Activated CD4-positive, alpha-beta T cell treated with anti-CD3 and anti-CD28 coated beads, Interleukin-2, amount 50 U/mL, for 4 hours (primary cell): ENCODE measurements around the gene GGNBP2.
"Not testable (repeated sequence)": the region's sequence is repeated elsewhere in the genome, so short reads cannot be mapped to it uniquely, and the experiment has no call there.

ENCODE experiments used
- DNase-seq, 2 experiments: peaks; one replicate each; pipeline ENCODE4 v3.0.0-alpha.2; 2020

Gene GGNBP2

GRCh38 chr17:36544307-36545076 is at the start of gene GGNBP2:
GGNBP2 (plus strand) TSS chr17:36544919; CDS start chr17:36545725, 806 bp downstream.
- peak; percentile 93 to 95 for DNase-seq

- no peak for DNase-seq
These were observed 49.6 kb upstream of the GGNBP2 start for GRCh38 chr17:36495076-36495578.

- DNase-seq: no peak
These were observed 48.5 kb upstream of the GGNBP2 start for GRCh38 chr17:36496018-36496789.

GRCh38 chr17:36498155-36498554 is 46.6 kb upstream of the GGNBP2 start:
- no peak for DNase-seq

DNA sequence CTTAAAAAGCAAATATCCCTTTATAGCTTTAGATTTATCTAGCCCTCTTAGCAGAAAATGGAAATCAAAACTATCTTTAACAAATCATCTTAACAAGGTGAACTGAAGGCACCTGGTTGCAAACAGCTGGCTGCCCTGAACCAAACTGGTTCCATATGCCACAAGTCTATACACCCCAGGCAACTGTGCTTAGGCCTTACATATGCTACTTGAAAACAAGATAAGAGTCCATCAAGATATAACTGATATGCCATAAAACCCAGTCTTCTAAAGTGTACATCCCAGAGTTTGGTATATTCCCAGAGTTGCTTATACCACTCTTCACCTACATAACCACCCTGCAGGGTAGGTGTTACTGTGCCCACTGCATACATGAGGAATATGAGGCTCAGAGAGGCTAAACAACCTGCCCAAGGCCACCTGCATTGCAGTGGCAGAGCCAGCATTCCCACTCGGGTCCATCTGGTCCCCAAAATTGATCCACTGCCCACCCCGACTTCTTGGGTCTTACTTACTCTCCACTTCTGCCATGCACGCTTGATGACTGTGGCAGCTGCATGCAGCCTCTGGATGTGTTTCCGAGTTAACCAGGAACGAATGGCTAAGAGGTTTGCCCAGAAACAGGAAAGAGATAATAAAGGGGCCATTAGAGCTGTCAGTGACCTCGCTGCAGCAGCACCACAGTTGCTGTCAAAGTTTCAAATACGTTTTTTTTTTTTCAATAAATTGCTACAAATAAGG is 46.0 kb upstream of the GGNBP2 start:
- DNase-seq: no peak

DNA sequence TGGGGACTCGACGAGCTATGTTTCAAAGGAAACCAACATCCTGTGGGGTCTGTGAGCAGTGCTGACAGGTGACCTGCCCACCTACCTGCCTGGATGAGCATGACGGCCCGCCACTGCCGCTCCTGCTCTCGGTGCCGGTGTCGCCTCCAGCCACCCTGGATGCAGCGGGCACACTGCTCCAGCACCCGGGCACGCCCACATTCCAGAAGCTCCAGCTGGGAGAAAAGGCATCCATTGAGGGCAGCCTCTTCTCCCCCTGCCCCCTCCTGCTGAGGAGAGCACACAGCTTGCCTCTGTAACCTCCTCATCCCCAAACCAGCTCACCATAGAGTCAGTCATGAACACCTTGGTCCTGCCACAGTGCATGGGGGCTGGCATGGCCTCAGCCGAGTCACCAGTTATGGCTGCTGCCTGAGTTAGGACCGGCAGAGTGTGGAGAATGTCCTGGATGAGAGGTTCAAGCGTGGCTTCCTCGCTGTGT is 43.9 kb upstream of the GGNBP2 start:
- no peak for DNase-seq

DNA sequence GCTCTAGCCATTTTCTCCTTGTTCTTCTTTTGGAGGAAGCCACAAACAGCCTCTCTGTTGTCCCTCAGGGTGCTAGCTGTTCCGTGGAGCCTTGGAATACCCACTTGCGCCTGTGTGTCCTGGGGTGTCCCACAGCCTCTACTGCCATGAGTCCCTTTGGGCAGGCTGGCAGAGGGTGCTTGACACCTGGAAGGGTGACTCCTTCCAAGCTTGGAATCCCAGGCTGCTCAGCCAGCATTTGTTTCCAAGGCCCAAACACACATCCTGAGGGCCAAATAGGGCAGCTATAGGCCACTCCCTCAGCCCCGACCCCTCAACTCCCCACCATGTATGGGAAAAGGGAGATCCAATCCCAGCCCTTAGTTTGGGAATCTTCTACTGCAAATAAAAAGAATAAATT is 43.4 kb upstream of the GGNBP2 start:
- no peak for DNase-seq

GRCh38 chr17:36501963-36502362 is 42.8 kb upstream of the GGNBP2 start:
- DNase-seq: no peak

DNA sequence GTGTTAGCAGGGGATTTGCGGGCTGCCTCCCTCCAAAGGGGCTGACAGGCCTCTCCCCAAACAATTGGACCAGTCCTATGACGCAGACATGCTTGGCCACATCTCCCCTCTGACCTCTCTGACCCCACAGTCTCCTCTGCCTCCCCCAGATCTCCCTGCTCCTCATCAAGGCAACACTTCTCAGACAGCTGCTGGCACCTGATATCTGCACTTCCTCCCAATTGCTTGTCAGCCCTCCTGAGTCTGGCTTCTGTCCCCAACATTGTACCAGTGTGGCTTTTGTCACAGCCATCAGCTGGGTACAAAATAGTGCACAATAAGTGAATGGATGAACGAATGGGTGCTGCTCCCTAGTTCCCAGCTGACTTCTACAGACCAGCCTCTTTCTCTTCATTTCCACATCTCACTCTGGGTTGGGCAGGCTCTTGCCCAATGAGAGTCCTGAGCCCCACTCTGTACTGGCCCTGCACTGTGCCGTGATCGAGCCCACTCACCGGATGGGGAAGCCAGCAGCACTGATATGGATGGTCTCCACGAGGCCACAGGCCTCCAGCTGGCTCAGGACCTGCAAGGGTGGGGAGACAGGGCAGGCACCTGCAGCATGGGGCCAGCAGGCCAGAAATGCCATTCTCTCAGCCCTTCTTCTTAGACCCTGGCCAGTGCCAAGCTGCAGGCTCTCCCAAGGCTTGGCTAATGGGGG is 41.1 kb upstream of the GGNBP2 start:
- DNase-seq: no peak

GRCh38 chr17:36504156-36504545 is 40.6 kb upstream of the GGNBP2 start:
- DNase-seq: no peak

- no peak for DNase-seq
These were observed 39.5 kb upstream of the GGNBP2 start for GRCh38 chr17:36505171-36505570.

- no peak for DNase-seq
These were observed 38.4 kb upstream of the GGNBP2 start for GRCh38 chr17:36506249-36506826.

DNA sequence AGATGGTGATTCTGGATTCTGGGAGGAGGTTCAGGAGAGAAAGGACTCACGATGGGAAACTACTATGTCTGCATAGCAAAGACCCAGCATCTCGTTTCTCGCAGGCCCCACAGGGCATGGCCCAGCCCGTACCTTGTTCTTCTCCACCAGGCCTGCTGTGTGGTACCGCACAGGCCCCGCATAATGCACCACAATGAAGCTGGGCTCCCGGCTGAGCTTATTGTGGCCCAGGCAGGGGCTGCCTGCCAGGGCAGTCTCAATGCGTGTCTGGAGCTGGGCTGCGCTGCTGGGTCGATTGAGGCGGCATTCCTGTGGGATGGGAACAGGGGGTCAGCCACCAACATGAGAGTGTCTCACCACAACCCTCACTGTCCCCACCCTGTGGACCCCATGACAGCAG is 37.9 kb upstream of the GGNBP2 start:
- DNase-seq: no peak

DNA sequence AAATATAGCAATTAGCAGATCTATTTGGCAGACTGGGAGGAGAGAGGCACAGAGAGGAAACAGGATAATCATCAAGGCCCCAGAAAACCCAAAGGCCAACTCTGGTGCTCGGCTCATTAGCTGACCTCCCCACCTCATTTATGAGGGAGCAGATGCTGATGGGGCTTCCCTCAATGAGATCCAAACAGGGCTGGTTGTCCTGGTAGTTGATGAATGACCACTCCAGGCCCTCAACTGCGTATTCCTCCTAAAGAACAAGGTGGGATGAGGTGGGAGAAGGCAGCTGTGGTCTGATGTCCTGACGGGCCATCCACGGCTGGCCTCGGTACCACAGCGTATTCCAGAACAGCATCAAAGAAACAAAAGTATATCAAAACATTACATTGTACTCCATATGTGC is 37.5 kb upstream of the GGNBP2 start:
- no peak for DNase-seq

DNA sequence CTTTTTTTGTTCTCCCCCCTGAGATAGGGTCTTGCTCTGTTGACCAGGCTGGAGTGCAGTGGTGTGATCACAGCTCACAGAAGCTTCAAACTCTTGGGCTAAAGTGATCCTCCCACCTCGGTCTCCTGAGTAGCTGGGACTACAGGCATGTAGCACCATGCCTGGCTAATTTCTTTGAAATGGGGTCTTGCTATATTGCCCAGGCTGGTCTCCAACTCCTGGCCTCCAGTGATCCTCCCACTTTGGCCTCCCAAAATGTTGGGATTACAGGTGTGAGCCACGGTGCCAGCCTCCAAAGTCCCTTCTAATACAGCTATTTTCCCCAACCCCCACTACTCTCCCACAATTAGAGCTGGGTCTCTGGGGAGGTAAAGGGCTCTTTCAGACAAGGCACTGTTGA is 36.3 kb upstream of the GGNBP2 start:
- DNase-seq: not testable (repeated sequence)

- no peak for DNase-seq
These were observed 35.3 kb upstream of the GGNBP2 start for GRCh38 chr17:36509272-36509985.

GRCh38 chr17:36510636-36511035 is 34.1 kb upstream of the GGNBP2 start:
- no peak for DNase-seq

GRCh38 chr17:36511216-36511615 is 33.5 kb upstream of the GGNBP2 start:
- no peak for DNase-seq

- DNase-seq: no peak
These were observed 32.1 kb upstream of the GGNBP2 start for GRCh38 chr17:36512641-36513040.

- DNase-seq: no peak
These were observed 29.9 kb upstream of the GGNBP2 start for GRCh38 chr17:36514856-36515255.

DNA sequence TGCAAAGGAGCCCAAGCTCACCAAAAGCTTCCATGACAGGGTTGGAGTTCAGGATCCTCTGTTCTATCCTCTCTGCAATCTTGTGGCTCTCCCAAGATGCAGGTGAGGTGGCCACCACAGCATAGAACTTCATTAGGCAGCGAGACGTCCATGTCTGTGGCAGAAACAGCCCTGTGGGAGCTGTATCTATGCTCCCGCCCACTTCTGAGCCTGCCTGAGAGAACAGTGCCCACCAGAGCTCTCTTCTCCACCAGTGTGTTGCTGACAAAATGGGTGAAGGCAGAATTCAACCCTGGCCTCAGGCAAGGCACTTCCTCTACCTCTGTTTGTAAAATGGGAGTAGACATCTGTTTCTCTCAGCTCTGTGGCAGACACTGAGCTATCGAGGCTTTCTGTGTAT is 28.9 kb upstream of the GGNBP2 start:
- DNase-seq: no peak

DNA sequence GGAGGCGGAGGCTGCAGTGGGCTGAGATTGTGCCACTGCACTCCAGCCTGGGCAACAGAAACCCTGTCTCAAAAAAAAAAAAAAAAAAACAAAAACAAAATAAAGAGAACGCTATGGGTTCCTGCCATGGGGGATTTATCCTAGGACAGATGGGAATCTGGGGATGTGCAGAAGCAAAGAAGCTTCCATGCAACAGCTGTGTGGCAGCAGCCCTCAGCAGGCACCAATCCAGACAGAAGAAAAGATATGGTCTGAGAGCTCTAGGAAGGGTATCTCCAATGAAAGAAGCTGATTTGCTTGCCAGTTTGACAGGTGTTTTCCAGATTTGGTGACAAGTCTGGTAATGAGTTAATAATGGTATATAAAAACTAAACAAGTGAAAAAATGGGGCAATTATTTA is 21.6 kb upstream of the GGNBP2 start:
- DNase-seq: no peak
